Tibial artery (tissue), 4 donors: Measurements from ENCODE around the gene NOL4L.

Source experiments
- DNase-seq, 2 donors: peaks; one replicate each; pipeline ENCODE4 v3.0.0-alpha.2; 2019
- H3K27ac ChIP-seq, 2 donors: fragments of 200-600 bp; sonication (generic) in 1 of 2; 1 replicate in 1 of 2; 2 replicates in 1 of 2; pipeline ENCODE4 v1.5.1; 2018 to 2019; ENCODE audit warnings: mild to moderate bottlenecking in 1 of 2
- H3K27me3 ChIP-seq, 2 donors: fragments of 200-600 bp; sonication (generic) in 1 of 2; one replicate each; pipeline versions ENCODE4 v1.5.1 to v1.6.0; 2016 to 2019
- H3K36me3 ChIP-seq, 3 donors: fragments of 200-600 bp; sonication (generic) in 2 of 3; one replicate each; pipeline ENCODE4 v1.5.1; 2016 to 2019; ENCODE audit warnings: mild to moderate bottlenecking in 2 of 3
- H3K4me1 ChIP-seq, 4 donors: fragments of 200-600 bp; sonication (generic) in 2 of 4; 1 replicate in 3 of 4; 2 replicates in 1 of 4; pipeline ENCODE4 v1.5.1; 2016 to 2019
- H3K4me3 ChIP-seq, 2 donors: fragments of 200-600 bp; sonication (generic) in 1 of 2; 1 replicate in 1 of 2; 2 replicates in 1 of 2; pipeline ENCODE4 v1.5.1; 2018 to 2019; ENCODE audit warnings: mild to moderate bottlenecking in 2 of 2
- H3K9me3 ChIP-seq, 3 donors: fragments of 200-600 bp; sonication (generic) in 1 of 3; one replicate each; pipeline ENCODE4 v1.5.1; 2016 to 2019
- intact Hi-C: fragments of 100-400 bp; cut with DNase I; formaldehyde crosslinking; loops from one replicate; pipeline ENCODE4 v1.15.0; 2023; ENCODE audit warnings: low total_unique reads
- TF ChIP-seq, protein P1 (sequence below), 2 experiments: fragments of 200-600 bp in 1 of 2; fragments of 450-650 bp in 1 of 2; IDR thresholded peaks; one replicate each; pipeline ENCODE4 v1.5.1; 2017 to 2019; ENCODE audit warnings: antibody characterized with exemption in 2 of 2, mild to moderate bottlenecking in 1 of 2, moderate library complexity in 1 of 2

Gene NOL4L

DNA sequence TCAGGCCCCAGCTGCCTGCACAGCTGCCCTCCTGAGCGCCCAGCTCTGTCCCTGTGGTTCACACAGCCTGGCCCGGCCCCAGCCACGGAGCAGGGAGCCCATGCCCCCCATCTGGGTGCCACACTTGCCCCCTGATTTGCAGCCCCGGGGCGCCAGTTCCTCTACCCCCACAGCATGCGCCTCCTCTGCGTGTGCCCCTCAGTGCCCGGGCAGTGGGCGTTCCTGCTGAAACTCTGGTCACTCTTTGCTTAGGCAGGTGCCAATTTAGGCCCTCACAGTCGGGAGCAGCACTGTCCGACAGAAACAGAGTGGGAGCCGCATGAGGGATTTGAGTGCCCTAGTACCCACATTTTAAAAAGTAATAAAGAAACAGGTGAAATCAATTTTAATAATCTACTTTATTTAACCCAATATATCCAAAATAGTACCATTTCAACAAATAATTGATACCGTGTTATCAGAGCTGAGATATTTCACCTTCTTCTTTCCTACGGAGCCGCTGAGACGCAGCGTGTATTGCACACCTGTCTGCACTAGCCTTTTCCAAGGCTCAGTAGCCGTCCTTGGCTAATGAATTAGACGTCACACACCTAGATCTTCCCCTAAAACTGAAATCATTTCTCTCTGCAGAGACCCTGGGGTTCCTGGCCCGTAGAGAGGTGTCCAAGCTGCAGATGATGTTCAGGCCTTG lies 120.6 kb downstream of the NOL4L start:
- Histone ChIP-seq H3K9me3 (no peaks in the 10 kb centered on the region), H3K36me3 (no peaks in the 10 kb centered on the region), H3K4me3 (no peak overlapping the region), H3K4me1 (peaks cover 0 to 35% (median 0%) of the 10 kb centered on the region in 4 donors), H3K27ac (no peak overlapping the region), H3K27me3 (no peaks in the 10 kb centered on the region)
- intact Hi-C loops = no loop called here
- DNase-seq = no peak
- TF ChIP-seq, protein P1, sequence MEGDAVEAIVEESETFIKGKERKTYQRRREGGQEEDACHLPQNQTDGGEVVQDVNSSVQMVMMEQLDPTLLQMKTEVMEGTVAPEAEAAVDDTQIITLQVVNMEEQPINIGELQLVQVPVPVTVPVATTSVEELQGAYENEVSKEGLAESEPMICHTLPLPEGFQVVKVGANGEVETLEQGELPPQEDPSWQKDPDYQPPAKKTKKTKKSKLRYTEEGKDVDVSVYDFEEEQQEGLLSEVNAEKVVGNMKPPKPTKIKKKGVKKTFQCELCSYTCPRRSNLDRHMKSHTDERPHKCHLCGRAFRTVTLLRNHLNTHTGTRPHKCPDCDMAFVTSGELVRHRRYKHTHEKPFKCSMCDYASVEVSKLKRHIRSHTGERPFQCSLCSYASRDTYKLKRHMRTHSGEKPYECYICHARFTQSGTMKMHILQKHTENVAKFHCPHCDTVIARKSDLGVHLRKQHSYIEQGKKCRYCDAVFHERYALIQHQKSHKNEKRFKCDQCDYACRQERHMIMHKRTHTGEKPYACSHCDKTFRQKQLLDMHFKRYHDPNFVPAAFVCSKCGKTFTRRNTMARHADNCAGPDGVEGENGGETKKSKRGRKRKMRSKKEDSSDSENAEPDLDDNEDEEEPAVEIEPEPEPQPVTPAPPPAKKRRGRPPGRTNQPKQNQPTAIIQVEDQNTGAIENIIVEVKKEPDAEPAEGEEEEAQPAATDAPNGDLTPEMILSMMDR (IDR thresholded peaks at IDR 0.05) = no peak

DNA sequence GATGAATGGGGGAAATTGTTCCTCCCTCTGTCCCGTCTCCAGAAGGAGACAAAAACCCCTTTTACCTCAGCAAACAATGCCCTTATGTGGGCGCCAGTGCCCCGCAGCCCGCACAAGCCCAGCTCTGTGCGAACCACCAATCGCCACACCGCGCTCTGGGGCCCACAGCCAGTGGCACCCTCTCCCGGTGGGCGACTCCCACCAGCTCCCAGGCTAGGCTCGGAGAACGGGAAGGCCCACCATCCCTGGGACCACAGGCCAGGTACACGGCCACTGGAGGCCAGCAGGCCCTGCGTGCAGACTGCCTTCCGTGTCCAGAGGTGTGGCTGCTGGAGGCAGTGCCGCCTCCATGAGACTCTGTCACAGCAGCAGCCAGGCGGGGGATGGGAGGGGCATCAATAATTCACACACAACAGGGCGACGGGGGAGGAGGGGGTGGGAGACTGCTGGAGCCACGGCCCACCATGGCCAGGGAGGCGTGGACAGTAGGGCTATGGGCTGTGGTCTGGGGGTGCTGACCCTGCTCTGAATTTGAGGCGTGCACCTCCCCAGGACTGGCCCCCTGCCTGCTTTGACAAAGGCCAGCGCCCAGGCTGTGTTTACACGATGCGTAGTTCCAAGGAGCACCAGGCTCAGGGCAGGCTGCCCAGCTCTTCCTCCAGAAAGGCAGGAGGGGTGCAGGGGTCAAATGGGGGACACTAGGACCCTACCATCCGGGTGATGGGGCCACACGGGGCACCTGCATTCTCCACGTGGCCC lies 121.3 kb downstream of the NOL4L start:
- TF ChIP-seq, protein P1 (IDR thresholded peaks at IDR 0.05) = no peak
- H3K27me3 ChIP-seq = no peaks in the 10 kb centered on the region
- no peaks in the 10 kb centered on the region for H3K9me3 ChIP-seq
- DNase-seq = no peak
- no peak overlapping the region for H3K27ac ChIP-seq
- intact Hi-C loops = no loop called here
- H3K4me1 ChIP-seq = peaks cover 0 to 35% (median 0%) of the 10 kb centered on the region in 4 donors
- H3K4me3 ChIP-seq = no peak overlapping the region
- no peaks in the 10 kb centered on the region for H3K36me3 ChIP-seq

DNA sequence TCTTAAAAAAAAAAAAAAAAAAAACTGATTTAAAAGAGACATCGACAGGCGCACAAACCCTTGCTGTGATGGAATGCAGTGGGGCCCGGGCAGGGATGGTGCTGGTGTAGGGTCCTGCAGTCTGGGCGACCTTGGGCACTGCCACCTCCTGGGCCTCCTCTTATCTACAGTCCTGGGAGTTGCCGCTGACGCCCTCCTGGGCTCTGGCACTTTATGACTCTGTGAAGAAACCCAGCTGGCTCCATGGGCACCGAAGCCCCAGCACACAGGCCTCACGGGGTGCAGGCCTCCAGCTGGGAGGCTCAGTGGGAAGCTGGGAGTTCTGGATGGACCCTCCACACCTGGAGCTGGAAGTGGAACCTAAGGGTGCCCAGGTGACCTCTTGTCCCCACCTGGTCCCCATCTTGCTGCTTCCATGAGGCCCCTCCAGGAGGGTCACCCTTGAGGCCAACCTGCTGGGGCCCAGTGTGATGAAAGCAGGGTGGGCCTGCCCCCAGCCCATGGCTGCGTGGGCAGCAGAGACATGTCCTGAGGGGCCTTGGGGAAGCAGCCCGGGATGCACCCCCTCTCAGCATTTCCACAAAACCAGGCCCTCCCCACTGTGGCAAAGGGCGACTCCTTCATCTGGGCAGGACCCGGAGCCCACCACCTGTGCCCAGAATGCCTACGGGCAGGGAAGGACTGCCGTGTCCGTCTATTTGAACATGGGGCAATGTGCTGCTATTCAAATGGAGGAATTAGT lies 122.1 kb downstream of the NOL4L start:
- no peaks in the 10 kb centered on the region for H3K9me3 ChIP-seq
- H3K4me1 ChIP-seq = peaks cover 0 to 36% (median 0%) of the 10 kb centered on the region in 4 donors
- intact Hi-C loops = no loop called here
- H3K4me3 ChIP-seq = no peak overlapping the region
- H3K36me3 ChIP-seq = no peaks in the 10 kb centered on the region
- TF ChIP-seq, protein P1 (IDR thresholded peaks at IDR 0.05) = no peak
- DNase-seq = no peak
- H3K27ac ChIP-seq = no peak overlapping the region
- H3K27me3 ChIP-seq = no peaks in the 10 kb centered on the region

DNA sequence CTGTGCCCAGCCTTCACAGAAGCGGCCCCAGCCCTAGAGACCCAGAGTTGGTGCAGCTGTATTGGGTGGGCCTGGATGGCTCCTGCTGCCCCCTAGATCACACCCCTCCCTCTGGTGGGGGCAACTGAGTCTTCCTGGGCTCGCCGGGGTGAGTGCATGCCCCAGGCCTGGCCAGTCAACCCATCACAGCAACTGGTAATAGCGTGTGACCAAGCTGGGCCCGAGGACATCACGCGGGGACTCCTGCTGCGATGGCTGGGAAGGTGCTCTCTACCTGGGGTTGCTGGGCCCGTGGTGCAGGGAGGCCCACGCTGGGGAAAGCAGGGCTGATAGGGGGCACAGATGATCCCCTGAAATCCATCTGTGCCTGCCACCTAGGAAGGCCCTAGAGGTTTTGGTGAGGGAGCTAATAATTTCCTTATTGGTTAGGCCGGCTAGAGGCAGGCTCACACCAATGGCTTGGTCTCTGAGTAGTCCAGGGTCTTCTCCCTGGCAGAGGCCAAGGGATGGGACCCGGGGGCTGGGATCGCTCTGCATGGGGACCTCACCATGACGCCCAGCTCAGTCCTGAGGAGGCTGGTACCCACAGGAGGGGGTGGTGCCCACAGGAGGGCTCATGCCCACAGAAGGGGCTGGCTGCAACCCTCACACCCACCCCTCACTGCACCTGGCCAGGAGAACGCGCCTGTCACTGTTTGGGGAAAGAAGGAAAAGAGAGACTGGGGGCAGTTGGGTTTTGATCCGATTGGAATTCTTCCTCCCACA lies 123.1 kb downstream of the NOL4L start:
- no peaks in the 10 kb centered on the region for H3K9me3 ChIP-seq
- no peaks in the 10 kb centered on the region for H3K27me3 ChIP-seq
- H3K27ac ChIP-seq = no peak overlapping the region
- peaks cover under 1 to 47% (median 8%) of the 10 kb centered on the region in 4 donors for H3K4me1 ChIP-seq
- TF ChIP-seq, protein P1 (IDR thresholded peaks at IDR 0.05) = no peak
- H3K4me3 ChIP-seq = no peak overlapping the region
- no peak for DNase-seq
- H3K36me3 ChIP-seq = no peaks in the 10 kb centered on the region
- intact Hi-C loops = no loop called here

DNA sequence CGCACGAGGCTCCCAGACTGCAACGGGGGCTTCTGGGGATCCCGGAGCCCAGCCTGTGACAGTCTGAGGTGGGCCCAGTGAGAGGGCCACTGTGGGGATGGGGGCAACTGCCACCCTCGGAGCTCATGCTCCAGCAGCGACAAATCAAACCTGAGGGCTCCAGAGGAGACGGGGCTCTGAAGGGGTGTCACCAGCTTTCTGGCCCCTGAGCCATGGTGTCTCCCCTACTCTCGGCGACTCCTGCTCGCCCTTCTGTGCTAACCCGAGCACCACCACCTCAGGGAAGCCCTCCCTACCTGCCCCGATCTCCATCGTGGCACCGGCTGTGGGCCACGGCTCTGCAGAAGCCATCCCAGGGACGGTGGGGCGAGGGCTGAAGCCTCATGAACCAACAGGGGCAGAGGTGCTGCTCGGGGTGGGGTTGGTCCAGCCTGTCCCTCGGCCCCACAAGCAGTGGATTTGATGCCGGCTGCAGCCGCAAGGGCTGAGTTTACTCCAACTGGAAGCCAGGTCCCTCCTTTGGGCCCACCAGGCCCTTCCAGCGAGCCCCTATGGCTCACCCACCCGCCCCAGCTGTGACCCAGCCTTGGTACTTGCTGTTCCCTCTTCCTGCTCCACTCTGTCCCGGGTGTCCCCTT lies 124.3 kb downstream of the NOL4L start:
- Histone ChIP-seq H3K27me3 (no peaks in the 10 kb centered on the region), H3K4me1 (peaks cover 7 to 44% (median 14%) of the 10 kb centered on the region in 4 donors), H3K4me3 (no peak overlapping the region), H3K27ac (no peak overlapping the region), H3K36me3 (no peaks in the 10 kb centered on the region), H3K9me3 (no peaks in the 10 kb centered on the region)
- TF ChIP-seq, protein P1 (IDR thresholded peaks at IDR 0.05) = no peak
- no peak for DNase-seq
- intact Hi-C loops = no loop called here
